ENCODE data around the gene OR52K2.
A peak's percentile ranks its signal among the peaks of the same experiment; 100 is the strongest.
"Not testable (repeated sequence)": the region's sequence is repeated elsewhere in the genome, so short reads cannot be mapped to it uniquely, and the experiment has no call there.

Gene OR52K2

DNA sequence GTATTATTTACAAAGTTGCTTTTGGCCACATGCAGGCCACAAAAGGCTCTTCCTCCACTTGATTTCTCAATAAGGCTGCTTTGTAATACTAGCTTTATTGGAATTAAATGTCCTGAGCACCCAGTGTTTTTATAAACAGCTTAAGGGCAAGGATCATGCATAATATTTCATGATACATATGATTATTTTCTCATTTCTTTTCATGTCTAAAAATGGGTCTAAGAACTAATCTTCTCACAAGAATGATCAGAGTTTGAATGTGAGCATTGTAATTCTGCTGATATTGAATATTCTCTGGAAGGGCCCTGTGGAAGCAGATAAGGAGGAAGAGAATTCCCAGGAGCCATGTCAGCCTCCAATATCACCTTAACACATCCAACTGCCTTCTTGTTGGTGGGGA is at the start of gene OR52K2:
Gene OR52K2 (plus strand): TSS at position 301 of the 400 bp plus-strand sequence. CDS start 45 bp downstream, at position 346.
- Mint-ChIP-seq H3K4me3 (no peak within 1 kb of the TSS), H3K27me3 (no peaks in the 10 kb centered on the region), H3K36me3 (ENCODE audit: low read depth) (peaks cover 3% of the 10 kb centered on the region), H3K9me3 (peaks cover 3% of the 10 kb centered on the region), H3K27ac (no peak within 1 kb of the TSS), H3K4me1 (ENCODE audit: low read depth) (peaks cover 19% of the 10 kb centered on the region)
- intact Hi-C loops (cut with micrococcal nuclease), result no loop called here

DNA sequence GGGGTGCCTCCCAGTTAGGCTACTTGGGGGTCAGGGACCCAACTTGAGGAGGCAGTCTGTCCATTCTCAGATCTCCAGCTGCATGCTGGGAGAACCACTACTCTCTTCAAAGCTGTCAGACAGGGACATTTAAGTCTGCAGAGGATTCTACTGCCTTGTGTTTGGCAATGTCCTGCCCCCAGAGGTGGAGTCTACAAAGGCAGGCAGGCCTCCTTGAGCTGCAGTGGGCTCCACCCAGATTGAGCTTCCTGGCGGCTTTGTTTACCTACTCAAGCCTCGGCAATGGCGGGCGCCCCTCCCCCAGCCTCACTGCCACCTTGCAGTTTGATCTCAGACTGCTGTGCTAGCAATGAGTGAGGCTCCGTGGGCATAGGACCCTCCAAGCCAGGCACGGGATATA is 42.9 kb upstream of the OR52K2 start:
- intact Hi-C loops (cut with micrococcal nuclease); H3K27ac Mint-ChIP-seq; H3K4me3 Mint-ChIP-seq; H3K36me3 Mint-ChIP-seq (ENCODE audit: low read depth); H3K27me3 Mint-ChIP-seq; H3K4me1 Mint-ChIP-seq (ENCODE audit: low read depth): not testable (repeated sequence)
- peaks cover 17% of the 10 kb centered on the region for H3K9me3 Mint-ChIP-seq

DNA sequence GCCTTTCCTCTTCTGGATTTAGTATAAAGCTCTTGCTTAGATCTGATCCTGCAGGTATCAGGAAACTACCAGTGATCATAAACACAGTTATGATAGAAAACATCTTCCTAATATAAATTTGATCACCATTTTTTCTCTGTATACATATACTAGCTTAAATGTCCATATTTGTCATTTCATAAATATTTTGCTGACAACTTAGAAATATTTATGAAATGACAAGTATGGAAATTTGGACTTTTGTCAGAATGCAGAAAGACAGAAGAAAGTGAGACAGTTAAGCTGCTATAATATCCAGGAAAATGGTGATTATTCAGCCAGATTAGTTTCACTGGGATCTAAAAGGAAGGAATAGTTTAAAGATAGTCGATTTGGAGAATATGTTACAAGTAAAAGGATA is 32.8 kb upstream of the OR52K2 start:
- H3K4me1 Mint-ChIP-seq (ENCODE audit: low read depth), result peaks cover 5% of the 10 kb centered on the region
- H3K9me3 Mint-ChIP-seq, result no peaks in the 10 kb centered on the region
- peaks cover 9% of the 10 kb centered on the region for H3K36me3 Mint-ChIP-seq (ENCODE audit: low read depth)
- H3K27me3 Mint-ChIP-seq, result no peaks in the 10 kb centered on the region
- no peak overlapping the region for H3K27ac Mint-ChIP-seq
- no peak overlapping the region for H3K4me3 Mint-ChIP-seq
- intact Hi-C loops (cut with micrococcal nuclease), result no loop called here

DNA sequence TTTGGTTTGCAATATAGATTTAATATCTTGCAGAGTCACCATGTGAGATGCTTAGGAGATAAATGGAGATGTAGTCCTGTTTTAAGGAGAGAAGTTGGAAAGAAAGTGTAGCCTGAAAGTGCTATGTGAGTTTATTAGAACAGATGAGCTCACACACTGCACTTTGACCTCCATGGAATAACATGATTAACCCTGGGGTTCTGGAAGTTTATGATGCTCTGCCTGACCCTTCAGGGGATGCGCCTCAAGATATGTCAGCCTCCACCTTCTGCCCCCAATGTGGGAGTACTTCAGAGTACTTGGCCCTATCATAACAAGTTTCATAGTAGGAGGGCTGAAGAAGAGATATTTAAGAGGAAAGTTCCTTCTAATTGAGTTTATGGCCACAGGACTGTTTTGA is 32.3 kb upstream of the OR52K2 start:
- H3K36me3 Mint-ChIP-seq (ENCODE audit: low read depth), result peaks cover 9% of the 10 kb centered on the region
- intact Hi-C loops (cut with micrococcal nuclease), result no loop called here
- no peak overlapping the region for H3K27ac Mint-ChIP-seq
- peaks cover 5% of the 10 kb centered on the region for H3K4me1 Mint-ChIP-seq (ENCODE audit: low read depth)
- H3K9me3 Mint-ChIP-seq, result no peaks in the 10 kb centered on the region
- H3K4me3 Mint-ChIP-seq, result no peak overlapping the region
- no peaks in the 10 kb centered on the region for H3K27me3 Mint-ChIP-seq

DNA sequence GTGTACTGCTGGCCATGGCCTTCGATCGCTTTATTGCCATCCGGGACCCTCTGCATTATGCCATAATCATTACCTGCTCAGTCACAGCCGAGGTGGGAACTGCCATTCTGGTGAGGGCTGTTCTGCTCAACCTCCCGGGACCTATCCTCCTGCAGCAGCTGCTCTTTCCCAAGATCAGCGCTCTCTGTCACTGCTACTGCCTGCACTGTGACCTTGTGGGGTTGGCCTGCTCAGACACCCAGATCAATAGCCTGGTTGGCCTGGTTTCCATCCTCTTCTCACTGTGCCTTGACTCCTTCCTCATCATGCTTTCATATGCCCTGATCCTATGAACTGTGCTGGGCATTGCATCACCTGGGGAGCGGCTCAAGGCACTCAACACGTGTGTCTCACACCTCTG is 30.7 kb upstream of the OR52K2 start:
- H3K9me3 Mint-ChIP-seq, result peaks cover 3% of the 10 kb centered on the region
- H3K4me3 Mint-ChIP-seq, result no peak overlapping the region
- no peaks in the 10 kb centered on the region for H3K27me3 Mint-ChIP-seq
- peaks cover 10% of the 10 kb centered on the region for H3K36me3 Mint-ChIP-seq (ENCODE audit: low read depth)
- H3K4me1 Mint-ChIP-seq (ENCODE audit: low read depth), result peaks cover 9% of the 10 kb centered on the region
- no peak overlapping the region for H3K27ac Mint-ChIP-seq
- intact Hi-C loops (cut with micrococcal nuclease), result no loop called here

DNA sequence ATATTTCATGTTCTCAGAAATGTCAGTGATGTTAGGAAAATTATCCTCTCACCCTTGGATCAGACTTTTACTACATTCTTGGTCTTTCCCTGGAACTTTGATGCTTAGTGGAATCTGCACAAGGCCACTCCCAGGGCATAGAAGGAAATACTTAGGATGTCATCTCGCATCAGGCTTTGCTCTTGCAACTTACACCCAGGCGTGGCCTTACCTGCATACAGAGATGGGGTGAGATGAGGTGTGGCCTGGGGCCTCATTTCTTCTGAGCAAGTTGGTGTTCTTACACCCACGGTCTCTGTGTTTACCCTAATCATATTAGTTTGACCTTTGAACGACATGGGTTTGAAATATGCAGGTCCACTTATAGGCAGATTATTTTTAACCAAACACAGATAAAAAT is 19.0 kb upstream of the OR52K2 start:
- Mint-ChIP-seq H3K36me3 (ENCODE audit: low read depth) (no peaks in the 10 kb centered on the region), H3K27me3 (no peaks in the 10 kb centered on the region), H3K9me3 (no peaks in the 10 kb centered on the region), H3K4me3 (no peak overlapping the region), H3K27ac (no peak overlapping the region), H3K4me1 (ENCODE audit: low read depth) (peaks cover 29% of the 10 kb centered on the region)
- intact Hi-C loops (cut with micrococcal nuclease), result no loop called here

DNA sequence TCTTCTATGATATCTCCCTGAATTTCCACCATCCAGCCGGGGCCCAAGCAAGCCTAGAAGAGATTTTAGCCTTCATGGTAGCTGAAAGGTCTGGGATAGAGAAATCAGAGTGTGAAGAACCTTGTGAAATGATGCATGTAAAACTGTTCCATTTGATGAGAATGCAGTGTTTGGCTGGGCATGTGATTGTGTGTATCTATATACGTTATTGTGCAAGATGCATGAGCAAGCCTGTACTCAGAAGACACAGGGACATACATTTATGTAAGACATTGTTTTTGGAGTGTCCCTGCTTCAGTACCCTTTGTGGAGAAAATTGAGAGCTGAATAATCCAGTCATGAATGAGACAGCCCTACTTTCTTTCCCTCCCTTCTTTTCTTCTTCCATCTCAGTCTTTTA is 15.2 kb upstream of the OR52K2 start:
- no peak overlapping the region for H3K4me3 Mint-ChIP-seq
- H3K27ac Mint-ChIP-seq, result no peak overlapping the region
- H3K4me1 Mint-ChIP-seq (ENCODE audit: low read depth), result peaks cover 53% of the 10 kb centered on the region
- peaks cover 3% of the 10 kb centered on the region for H3K9me3 Mint-ChIP-seq
- H3K36me3 Mint-ChIP-seq (ENCODE audit: low read depth), result no peaks in the 10 kb centered on the region
- intact Hi-C loops (cut with micrococcal nuclease), result no loop called here
- no peaks in the 10 kb centered on the region for H3K27me3 Mint-ChIP-seq

DNA sequence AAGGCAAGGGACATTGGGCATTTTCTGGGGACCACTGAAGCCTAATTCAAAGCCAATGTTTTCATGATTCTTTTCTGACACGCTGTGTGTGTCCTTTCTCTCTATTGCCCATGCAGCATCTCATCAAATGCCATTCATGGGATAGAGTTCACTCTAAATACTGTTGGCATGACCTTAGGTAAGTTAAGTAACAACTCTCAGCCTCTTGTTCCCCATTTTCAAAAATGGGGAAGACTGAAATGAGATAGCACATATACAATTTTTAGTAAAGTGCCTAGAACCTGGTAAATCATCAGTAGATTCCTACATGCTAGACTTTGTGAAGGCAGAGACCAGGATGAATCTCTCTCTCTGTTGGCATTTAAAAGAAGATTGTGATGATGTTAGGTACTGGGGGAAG is 12.7 kb upstream of the OR52K2 start:
- H3K4me1 Mint-ChIP-seq (ENCODE audit: low read depth), result peaks cover 57% of the 10 kb centered on the region
- no peak overlapping the region for H3K4me3 Mint-ChIP-seq
- intact Hi-C loops (cut with micrococcal nuclease), result no loop called here
- H3K36me3 Mint-ChIP-seq (ENCODE audit: low read depth), result no peaks in the 10 kb centered on the region
- H3K9me3 Mint-ChIP-seq, result peaks cover 9% of the 10 kb centered on the region
- no peak overlapping the region for H3K27ac Mint-ChIP-seq
- no peaks in the 10 kb centered on the region for H3K27me3 Mint-ChIP-seq

DNA sequence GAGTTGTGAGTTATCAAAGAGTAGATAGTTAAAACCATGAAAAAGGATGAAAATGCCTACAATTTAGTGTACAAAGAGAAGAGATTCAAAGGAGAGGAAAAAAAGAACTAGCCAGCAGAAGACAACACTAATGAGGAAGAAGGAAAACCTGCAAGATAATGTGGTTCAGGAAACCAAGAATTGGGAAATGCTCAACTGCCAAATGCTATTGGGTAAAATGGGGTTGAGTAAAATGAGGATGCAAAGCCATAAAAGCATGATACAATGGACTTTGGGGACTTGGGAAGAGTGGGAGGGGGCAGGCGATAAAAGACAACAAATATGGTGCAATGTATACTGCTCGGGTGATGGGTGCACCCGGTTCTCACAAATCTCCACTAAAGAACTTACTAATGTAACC is 7.6 kb upstream of the OR52K2 start:
- Mint-ChIP-seq H3K4me3 (no peak overlapping the region), H3K36me3 (ENCODE audit: low read depth) (no peaks in the 10 kb centered on the region), H3K4me1 (ENCODE audit: low read depth) (peaks cover 19% of the 10 kb centered on the region), H3K9me3 (peaks cover 9% of the 10 kb centered on the region), H3K27ac (no peak overlapping the region), H3K27me3 (no peaks in the 10 kb centered on the region)
- intact Hi-C loops (cut with micrococcal nuclease), result no loop called here

DNA sequence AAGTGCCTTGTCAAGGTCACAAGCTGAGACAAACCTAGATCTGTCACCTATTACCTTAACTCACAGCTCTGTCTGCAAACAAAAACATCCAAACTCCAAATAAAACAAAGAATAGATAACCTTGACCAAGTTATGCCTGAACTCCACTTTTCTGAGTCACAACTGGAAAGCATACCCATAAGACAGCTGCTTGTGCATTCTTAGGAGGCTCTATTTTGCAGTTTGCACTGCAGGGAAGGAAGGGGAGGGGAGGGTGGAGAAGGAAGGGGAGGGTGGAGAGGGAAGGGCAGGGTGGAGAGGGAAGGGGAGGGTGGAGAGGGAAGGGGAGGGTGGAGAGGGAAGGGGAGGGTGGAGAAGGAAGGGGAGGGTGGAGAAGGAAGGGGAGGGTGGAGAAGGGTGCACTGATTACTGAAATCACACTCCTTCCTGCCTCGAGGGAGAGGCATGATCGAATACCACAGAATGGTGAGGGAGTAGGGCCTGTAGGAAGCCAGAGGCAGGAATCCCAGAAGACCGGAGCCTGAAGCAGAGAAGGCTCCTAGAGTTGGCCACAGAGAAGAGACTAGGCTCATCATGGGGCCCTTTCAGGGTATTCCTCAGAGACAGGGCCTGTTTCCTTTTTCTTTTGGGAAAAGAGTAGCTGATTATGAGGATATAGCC is 5.7 kb upstream of the OR52K2 start:
- Mint-ChIP-seq H3K4me1 (ENCODE audit: low read depth) (peaks cover 7% of the 10 kb centered on the region), H3K4me3 (no peak overlapping the region), H3K27me3 (no peaks in the 10 kb centered on the region), H3K36me3 (ENCODE audit: low read depth) (no peaks in the 10 kb centered on the region), H3K27ac (no peak overlapping the region), H3K9me3 (peaks cover 9% of the 10 kb centered on the region)
- intact Hi-C loops (cut with micrococcal nuclease), result no loop called here

DNA sequence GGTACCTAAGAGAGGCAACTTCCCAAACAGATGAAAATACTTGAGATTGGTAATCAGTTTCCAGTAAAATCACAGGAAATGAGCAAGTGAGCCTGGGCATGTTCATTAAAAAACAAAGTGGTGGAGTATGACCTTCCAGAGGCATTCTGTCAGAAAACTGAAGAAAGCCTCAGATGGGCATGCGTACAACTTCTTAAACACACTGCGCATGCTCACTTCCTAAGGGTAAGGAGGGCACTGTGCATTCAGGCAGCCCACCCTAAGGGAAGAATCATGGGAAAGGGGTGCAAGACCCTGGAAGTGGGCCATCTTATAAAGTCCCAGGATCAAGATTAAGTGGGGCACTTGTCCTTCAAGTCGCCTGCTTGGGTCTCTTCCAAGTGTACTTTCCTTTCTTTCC is 4.0 kb downstream of the OR52K2 start:
- Mint-ChIP-seq H3K9me3 (peaks cover 24% of the 10 kb centered on the region), H3K4me3 (no peak overlapping the region), H3K27me3 (no peaks in the 10 kb centered on the region), H3K4me1 (ENCODE audit: low read depth) (peaks cover 57% of the 10 kb centered on the region), H3K36me3 (ENCODE audit: low read depth) (peaks cover 10% of the 10 kb centered on the region), H3K27ac (peak overlapping the region; percentile 43)
- intact Hi-C loops (cut with micrococcal nuclease), result no loop called here

DNA sequence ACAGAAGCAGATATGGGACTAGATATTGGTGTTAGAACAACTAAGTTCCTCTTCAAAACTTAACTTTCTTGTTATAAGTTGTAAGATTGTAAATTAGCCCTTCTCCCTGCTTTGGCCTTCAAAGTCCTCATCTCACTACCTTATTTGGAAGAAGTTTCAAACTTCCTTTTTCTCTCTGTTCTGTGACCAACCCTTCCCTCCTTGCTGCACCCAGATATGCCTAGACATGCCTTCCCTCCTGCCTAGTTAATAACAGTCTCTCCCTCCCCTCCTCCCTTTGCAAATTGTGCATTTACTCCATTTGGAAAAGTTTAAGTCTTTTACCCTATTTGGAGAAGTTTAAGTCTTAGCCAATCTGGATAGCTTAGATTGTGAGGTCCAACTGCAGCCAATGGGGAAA is 4.9 kb downstream of the OR52K2 start:
- Mint-ChIP-seq H3K27ac (peak overlapping the region; percentile 43), H3K27me3 (no peaks in the 10 kb centered on the region), H3K4me1 (ENCODE audit: low read depth) (peaks cover 66% of the 10 kb centered on the region), H3K9me3 (peaks cover 24% of the 10 kb centered on the region), H3K36me3 (ENCODE audit: low read depth) (peaks cover 10% of the 10 kb centered on the region), H3K4me3 (no peak overlapping the region)
- intact Hi-C loops (cut with micrococcal nuclease), result loop anchor here (2.0 kb wide), 1 partner anchor 61 kb away; the partner anchor contains the start of gene TRIM21

DNA sequence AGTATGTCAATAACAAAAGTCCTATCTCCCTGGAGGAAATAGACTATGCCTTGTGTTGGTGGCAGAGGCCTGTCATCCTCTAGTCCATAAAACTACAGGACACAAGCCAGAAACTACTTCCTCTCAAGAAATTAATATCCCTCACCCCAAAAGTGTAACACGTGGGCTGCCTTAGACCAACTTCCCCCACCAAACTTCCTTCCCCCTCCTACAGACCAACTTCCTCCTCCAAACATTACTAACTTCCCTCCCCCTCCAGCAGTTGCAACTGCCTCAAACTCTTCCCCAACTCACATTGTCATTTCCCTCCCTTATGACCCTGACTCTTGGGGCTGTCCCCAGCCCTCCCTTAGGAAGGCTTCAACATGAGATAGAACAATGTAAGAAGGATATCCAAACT is 6.3 kb downstream of the OR52K2 start:
- Mint-ChIP-seq H3K27ac (peak overlapping the region; percentile 43), H3K36me3 (ENCODE audit: low read depth) (peaks cover 10% of the 10 kb centered on the region), H3K27me3 (no peaks in the 10 kb centered on the region), H3K4me1 (ENCODE audit: low read depth) (peaks cover 80% of the 10 kb centered on the region), H3K9me3 (peaks cover 24% of the 10 kb centered on the region), H3K4me3 (no peak overlapping the region)
- intact Hi-C loops (cut with micrococcal nuclease), result loop anchor here (2.0 kb wide), 1 partner anchor 63 kb away; the partner anchor contains the start of gene TRIM21

DNA sequence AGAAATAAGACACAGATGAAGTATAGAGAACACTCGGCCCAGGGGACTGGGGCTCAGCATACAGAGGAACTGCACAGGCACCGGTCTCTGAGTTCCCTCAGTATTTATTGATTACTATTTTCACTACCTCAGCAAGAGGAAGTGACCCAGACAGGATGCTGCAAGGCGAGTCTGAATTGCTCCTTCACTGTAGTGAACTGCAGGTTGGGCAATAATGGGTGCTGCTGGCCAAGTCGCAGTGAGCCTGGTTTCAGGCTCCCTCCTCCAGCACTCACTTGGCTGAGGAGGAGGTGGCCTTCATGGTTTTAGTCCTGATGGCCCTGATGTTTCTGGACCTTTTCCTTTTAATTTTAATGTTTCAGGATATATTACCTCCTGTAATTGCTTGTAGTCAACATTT is 10.4 kb downstream of the OR52K2 start:
- peaks cover 58% of the 10 kb centered on the region for H3K4me1 Mint-ChIP-seq (ENCODE audit: low read depth)
- peaks cover 9% of the 10 kb centered on the region for H3K36me3 Mint-ChIP-seq (ENCODE audit: low read depth)
- intact Hi-C loops (cut with micrococcal nuclease), result no loop called here
- H3K27ac Mint-ChIP-seq, result no peak overlapping the region
- H3K27me3 Mint-ChIP-seq, result no peaks in the 10 kb centered on the region
- H3K9me3 Mint-ChIP-seq, result peaks cover 40% of the 10 kb centered on the region
- H3K4me3 Mint-ChIP-seq, result no peak overlapping the region

DNA sequence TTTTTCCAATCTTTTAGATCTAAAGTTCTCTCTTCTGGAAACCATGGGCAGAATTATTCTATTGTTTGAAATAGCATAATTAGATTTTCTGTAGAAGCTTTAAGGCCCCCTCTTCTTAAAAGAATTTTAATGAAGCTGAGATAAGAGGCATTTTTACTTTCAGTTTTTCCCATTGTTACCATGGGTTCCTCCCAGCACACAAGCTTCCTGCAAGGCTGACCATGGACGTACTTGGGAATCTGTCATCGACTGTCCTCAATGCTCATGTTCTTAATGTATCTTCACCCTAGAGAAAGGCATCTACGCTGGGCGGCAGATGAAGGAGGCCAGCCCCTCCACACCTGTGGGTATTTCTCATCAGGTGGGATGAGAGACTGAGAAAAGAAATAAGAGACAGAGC is 11.1 kb downstream of the OR52K2 start:
- H3K27ac Mint-ChIP-seq, result no peak overlapping the region
- no peak overlapping the region for H3K4me3 Mint-ChIP-seq
- intact Hi-C loops (cut with micrococcal nuclease), result no loop called here
- H3K4me1 Mint-ChIP-seq (ENCODE audit: low read depth), result peaks cover 52% of the 10 kb centered on the region
- H3K27me3 Mint-ChIP-seq, result no peaks in the 10 kb centered on the region
- H3K9me3 Mint-ChIP-seq, result peaks cover 44% of the 10 kb centered on the region
- H3K36me3 Mint-ChIP-seq (ENCODE audit: low read depth), result peaks cover 14% of the 10 kb centered on the region
